ENCODE data around the gene ZBP1.

DNA sequence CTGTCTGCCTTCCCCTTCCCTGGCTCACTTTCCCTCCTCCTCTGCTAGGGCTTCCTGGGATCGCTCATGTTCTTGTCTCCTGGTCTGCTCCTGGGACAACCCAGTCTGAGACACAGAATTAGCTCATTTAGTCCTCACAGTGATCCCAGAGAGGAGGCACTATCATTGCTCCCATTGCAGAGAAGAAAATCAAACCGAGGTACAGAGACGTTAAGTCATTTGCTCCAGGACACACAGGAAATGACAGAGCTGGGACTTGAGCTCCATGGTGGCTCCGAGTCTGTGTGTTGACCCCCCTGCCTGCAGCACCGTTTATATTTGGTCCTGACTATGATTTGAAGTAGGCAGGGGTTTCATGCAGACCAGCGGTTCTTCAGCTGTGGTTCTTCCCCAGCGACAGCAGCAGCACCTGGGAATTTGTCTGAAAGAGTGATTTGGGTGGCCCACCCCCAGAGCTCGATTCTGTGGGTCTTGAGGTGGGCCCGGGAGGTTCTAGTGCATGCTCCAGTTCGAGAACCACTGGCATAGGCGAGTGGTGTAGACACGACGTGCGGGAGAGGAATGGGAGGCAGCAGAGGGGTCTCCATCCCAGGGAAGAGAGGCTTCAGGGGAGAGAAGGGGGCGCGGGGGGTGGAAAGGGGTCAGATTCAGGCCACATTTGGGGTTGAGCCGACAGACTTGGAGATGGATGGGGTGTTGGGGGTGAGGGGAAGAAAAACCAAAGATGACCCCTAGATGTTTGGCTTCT is 34.6 kb downstream of the ZBP1 start:
- TF ChIP-seq TAF1 (IDR thresholded peaks at IDR 0.05; ENCODE audit: low read depth, low read length) (no peak), POLR2A (IDR thresholded peaks at IDR 0.05; ENCODE audit: low read depth, low read length) (no peak)

All from GM12891 (cell line).